H54 (cell line): ENCODE data around the gene PRR22.

ENCODE experiments used
- DNase-seq: peaks from one replicate; pipeline ENCODE4 v3.0.0; 2011; ENCODE audit warnings: low spot score, mixed read lengths; ENCODE audit not compliant: insufficient read length
- FAIRE-seq: peaks from 3 replicates; lab custom pipeline; 2011; peaks lifted over from hg19 to GRCh38; lab: Jason Lieb, UNC
- POLR2A ChIP-seq: IDR thresholded peaks from 2 replicates; pipeline ENCODE4 v1.6.1; 2011; ENCODE audit warnings: low read depth, mild to moderate bottlenecking, low read length

Gene PRR22

GRCh38 chr19:5823579-5824281 lies 39.2 kb upstream of the PRR22 start:
- DNase-seq (no peak), FAIRE-seq (no peak)
- TF ChIP-seq POLR2A, result no peak

- TF ChIP-seq POLR2A, result no peak
- FAIRE-seq, result no peak
- no peak for DNase-seq
Observed at GRCh38 chr19:5822181-5822844, 37.8 kb upstream of the PRR22 start.

- no peak for TF ChIP-seq POLR2A
- FAIRE-seq, result no peak
- no peak for DNase-seq
Observed at GRCh38 chr19:5821521-5822180, 37.1 kb upstream of the PRR22 start.

GRCh38 chr19:5820785-5821184 lies 36.2 kb upstream of the PRR22 start:
- no peak for DNase-seq
- TF ChIP-seq POLR2A, result no peak
- no peak for FAIRE-seq

GRCh38 chr19:5818594-5818993 lies 34.0 kb upstream of the PRR22 start:
- no peak for FAIRE-seq
- DNase-seq, result no peak
- TF ChIP-seq POLR2A, result no peak

GRCh38 chr19:5817218-5817617 lies 32.7 kb upstream of the PRR22 start:
- no peak for TF ChIP-seq POLR2A
- DNase-seq (no peak), FAIRE-seq (no peak)

- no peak for TF ChIP-seq POLR2A
- DNase-seq (no peak), FAIRE-seq (no peak)
Observed at GRCh38 chr19:5814852-5815246, 30.3 kb upstream of the PRR22 start.

GRCh38 chr19:5814123-5814851 lies 29.7 kb upstream of the PRR22 start:
- no peak for DNase-seq
- FAIRE-seq, result no peak
- no peak for TF ChIP-seq POLR2A

GRCh38 chr19:5811117-5811516 lies 26.6 kb upstream of the PRR22 start:
- no peak for TF ChIP-seq POLR2A
- DNase-seq (no peak), FAIRE-seq (no peak)

GRCh38 chr19:5809469-5809868 lies 24.9 kb upstream of the PRR22 start:
- no peak for DNase-seq
- no peak for FAIRE-seq

GRCh38 chr19:5809053-5809452 lies 24.5 kb upstream of the PRR22 start:
- no peak for TF ChIP-seq POLR2A
- DNase-seq (no peak), FAIRE-seq (no peak)

More at GRCh38 chr19:5809469-5809868, 24.9 kb upstream of the PRR22 start:
- TF ChIP-seq POLR2A, result no peak

- TF ChIP-seq POLR2A, result no peak
- DNase-seq (no peak), FAIRE-seq (no peak)
Observed at GRCh38 chr19:5808120-5808816, 23.7 kb upstream of the PRR22 start.

- TF ChIP-seq POLR2A, result no peak
- FAIRE-seq (no peak), DNase-seq (no peak)
Observed at GRCh38 chr19:5806905-5807304, 22.4 kb upstream of the PRR22 start.
